Measurements from ENCODE around the gene C1orf198.
A peak's percentile ranks its signal among the peaks of the same experiment; 100 is the strongest.
"Not testable (repeated sequence)": the region's sequence is repeated elsewhere in the genome, so short reads cannot be mapped to it uniquely, and the experiment has no call there.

The C1orf198 gene

DNA sequence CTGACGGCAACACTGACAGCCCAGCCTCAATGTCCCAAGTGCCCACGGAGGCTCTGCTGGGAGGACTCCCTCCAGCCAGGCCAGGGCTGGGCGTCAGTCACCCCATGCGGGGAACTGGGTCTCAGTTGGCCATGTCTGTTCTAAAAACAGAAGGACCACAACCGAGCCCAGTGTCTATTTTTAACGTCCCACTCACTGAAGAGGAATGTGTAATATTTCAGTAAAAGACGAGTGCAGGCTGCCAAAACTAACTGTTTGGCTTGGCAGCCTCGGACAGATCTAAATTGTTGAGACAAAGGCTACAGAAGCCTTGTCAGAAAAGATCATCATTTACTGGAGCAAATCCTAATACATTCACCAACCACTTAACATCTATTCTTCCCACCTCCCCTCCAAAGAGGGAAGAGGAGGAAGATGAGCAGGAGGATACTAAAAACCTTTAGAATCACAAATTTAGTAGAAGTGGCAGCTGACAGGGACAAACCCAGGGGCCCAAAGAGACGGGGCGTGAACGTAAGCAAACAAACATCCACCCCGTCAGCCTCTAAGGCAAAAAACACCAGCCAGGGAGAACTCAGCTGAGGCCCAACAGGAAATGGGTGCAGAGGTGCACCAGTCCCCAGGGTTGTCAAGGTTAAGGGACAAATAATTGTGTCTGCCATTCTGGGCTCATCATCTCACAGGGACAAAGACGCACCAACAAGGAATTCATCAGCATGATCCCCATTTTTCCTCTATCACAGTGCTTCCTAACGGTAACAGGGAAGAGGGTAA lies 18.7 kb downstream of the C1orf198 start:
- DNase-seq (ENCODE audit: low read depth), result peak; percentile 95

DNA sequence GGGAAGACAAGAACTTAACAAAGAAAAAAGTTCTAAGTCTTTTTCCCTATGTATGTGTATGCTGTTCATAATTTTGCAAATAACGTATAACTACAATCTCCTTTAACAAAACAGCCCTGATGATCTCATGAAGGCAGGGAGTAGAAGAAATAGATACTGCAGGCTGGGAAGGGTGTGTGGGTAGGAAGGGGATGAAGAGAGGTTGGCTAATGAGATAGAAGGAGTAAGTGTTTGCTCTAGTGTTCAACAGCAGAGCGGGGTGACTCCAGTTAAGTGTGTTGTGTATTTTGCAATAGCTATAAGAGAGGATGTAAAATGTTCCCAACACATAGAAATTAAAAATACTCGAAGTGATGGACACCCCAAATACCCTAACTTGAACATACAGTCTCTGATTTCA lies 20.1 kb downstream of the C1orf198 start:
- H3K4me3 ChIP-seq (ENCODE audit: control insufficient read depth, low read depth, low read length), result no peak overlapping the region
- TF ChIP-seq, protein P1, sequence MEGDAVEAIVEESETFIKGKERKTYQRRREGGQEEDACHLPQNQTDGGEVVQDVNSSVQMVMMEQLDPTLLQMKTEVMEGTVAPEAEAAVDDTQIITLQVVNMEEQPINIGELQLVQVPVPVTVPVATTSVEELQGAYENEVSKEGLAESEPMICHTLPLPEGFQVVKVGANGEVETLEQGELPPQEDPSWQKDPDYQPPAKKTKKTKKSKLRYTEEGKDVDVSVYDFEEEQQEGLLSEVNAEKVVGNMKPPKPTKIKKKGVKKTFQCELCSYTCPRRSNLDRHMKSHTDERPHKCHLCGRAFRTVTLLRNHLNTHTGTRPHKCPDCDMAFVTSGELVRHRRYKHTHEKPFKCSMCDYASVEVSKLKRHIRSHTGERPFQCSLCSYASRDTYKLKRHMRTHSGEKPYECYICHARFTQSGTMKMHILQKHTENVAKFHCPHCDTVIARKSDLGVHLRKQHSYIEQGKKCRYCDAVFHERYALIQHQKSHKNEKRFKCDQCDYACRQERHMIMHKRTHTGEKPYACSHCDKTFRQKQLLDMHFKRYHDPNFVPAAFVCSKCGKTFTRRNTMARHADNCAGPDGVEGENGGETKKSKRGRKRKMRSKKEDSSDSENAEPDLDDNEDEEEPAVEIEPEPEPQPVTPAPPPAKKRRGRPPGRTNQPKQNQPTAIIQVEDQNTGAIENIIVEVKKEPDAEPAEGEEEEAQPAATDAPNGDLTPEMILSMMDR (conservative IDR thresholded peaks at IDR 0.05; ENCODE audit: control insufficient read depth, insufficient read depth, low read depth, low read length), result no peak
- DNase-seq (ENCODE audit: low read depth), result no peak

More for the DNA sequence above, 18.7 kb downstream of the C1orf198 start:
- no peak overlapping the region for H3K4me3 ChIP-seq (ENCODE audit: control insufficient read depth, low read depth, low read length)
- TF ChIP-seq, protein P1 (conservative IDR thresholded peaks at IDR 0.05; ENCODE audit: control insufficient read depth, insufficient read depth, low read depth, low read length), result no peak

DNA sequence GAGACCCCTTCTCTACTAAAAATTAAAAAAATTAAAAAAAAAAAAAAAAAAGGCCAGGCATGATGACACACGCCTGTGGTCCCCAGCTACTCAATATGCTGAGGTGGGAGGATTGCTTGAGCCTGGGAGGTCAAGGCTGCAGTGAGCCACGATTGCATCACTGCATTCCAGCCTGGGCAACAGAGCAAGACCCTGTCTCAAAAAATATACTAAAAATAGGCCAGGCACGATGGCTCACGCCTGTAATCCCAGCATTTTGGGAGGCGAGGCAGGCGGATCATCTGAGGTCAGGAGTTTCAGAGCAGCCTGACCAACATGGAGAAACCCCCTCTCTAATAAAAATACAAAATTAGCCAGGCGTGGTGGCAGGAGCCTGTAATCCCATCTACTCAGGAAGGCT lies 23.1 kb downstream of the C1orf198 start:
- not testable (repeated sequence) for H3K4me3 ChIP-seq (ENCODE audit: control insufficient read depth, low read depth, low read length); DNase-seq (ENCODE audit: low read depth)

DNA sequence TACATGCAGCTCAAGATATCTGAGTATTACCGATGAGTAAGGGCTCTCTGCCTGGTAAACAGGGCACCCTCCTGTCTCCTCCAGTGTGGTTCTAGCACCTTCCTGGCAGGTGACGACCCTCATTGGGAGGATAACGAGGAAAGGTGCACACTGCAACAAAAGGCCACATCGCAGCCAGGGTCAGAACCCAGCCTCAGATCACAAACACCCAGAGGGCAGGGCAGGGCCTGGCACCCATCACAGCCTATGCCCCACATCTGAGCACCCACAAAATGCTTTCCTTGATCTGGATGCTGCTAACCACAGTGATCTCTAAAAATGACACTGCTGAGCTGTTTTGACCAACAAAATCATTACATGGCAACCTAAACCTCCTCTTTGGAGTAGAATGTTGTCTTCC lies 23.8 kb downstream of the C1orf198 start:
- TF ChIP-seq, protein P1 (conservative IDR thresholded peaks at IDR 0.05; ENCODE audit: control insufficient read depth, insufficient read depth, low read depth, low read length), result no peak
- DNase-seq (ENCODE audit: low read depth), result no peak
- H3K4me3 ChIP-seq (ENCODE audit: control insufficient read depth, low read depth, low read length), result no peak overlapping the region

DNA sequence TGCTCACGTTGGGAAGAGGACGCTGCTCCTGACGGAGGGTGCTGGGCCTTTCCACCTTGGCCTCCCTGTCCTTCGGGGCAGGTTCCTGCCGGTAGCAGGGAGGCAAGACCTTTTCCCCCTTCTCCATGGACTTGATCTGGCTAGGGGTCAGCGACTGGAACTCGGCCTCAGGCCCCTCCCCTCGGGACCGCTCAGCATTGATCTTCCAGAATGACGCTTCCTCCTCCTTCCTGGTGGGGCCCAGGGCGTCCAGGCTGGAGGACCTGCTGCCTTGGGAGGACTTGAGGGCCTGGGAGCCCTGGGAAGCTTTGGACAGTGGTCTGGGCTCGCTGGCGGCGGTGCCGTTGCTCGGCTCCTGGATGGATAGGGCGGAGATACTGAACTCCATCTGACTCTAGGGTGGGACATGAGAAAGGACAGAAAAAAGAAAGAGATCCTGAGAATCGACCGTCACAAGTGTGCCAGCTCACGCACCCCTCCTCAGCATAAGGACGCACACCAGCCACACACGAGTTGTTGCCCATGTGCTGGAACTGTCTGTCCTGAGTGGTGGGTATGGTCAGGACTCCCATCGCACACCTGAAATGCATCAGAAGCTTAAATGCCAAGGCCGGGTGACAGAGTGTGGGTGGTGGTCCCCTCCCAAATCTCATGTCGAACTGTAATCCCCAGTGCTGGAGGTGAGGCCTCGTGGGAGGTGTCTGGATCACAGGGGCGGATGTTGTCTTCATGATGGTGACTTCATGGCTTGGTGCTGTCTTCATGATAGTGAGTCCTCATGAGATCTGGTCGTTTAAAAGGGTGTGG lies 24.6 kb downstream of the C1orf198 start:
- DNase-seq (ENCODE audit: low read depth), result no peak
- TF ChIP-seq, protein P1 (conservative IDR thresholded peaks at IDR 0.05; ENCODE audit: control insufficient read depth, insufficient read depth, low read depth, low read length), result no peak
- H3K4me3 ChIP-seq (ENCODE audit: control insufficient read depth, low read depth, low read length), result no peak overlapping the region

DNA sequence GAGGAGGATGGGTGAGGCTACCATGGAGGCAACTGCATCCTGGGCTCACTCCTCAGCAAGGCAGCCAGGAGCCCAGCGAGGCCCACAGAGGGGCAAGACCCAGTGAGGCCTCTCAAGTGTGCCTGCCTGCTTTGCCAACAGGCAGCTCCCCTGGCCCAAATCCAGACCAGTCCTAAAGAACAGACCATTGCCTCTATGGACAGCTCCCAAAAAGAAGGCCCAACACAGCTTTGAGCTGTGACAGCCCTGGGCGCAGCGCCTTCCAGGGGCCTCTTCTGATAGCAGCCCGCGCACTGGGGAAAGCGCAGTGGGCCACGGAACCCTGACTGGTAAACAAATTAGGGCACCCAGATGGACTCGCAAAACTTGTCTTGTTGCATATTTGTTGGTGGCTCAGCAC lies 25.5 kb downstream of the C1orf198 start:
- no peak for DNase-seq (ENCODE audit: low read depth)
- H3K4me3 ChIP-seq (ENCODE audit: control insufficient read depth, low read depth, low read length), result no peak overlapping the region
- TF ChIP-seq, protein P1 (conservative IDR thresholded peaks at IDR 0.05; ENCODE audit: control insufficient read depth, insufficient read depth, low read depth, low read length), result no peak

DNA sequence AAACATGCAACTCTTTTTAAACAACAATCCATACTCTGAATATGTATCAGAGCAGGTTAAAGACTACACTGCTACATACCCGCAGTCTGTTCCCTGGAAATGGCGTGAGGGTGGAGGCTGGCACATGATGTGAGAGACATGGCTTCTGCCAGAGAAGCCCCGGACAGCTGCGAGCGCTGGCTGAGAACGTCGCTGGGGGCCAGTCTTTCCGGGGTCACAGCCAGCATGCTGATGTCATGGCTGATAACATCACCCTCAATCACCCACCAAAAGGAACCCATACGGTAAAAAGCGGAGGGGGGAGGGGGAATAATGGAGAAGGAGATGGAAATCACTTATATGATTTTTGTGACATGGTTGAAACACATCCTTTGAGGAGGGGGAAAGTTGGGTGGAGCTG lies 29.1 kb downstream of the C1orf198 start:
- DNase-seq (ENCODE audit: low read depth), result no peak
- TF ChIP-seq, protein P1 (conservative IDR thresholded peaks at IDR 0.05; ENCODE audit: control insufficient read depth, insufficient read depth, low read depth, low read length), result no peak

More for the DNA sequence above, 29.1 kb downstream of the C1orf198 start:
- no peak overlapping the region for H3K4me3 ChIP-seq (ENCODE audit: control insufficient read depth, low read depth, low read length)
